ENCODE results near the gene TIMP2. TPM values are rescaled to one million over a fixed set of nuclear protein-coding genes. Genes with fewer than 3 reads are reported as not detected.

TIMP2 gene
- total and polyA plus RNA-seq, 2 experiments from 2014 or later: 10.6 to 22.5 TPM

GRCh38 chr17:78806451-78806850 is 118.7 kb downstream of the TIMP2 start:
- Mint-ChIP-seq H3K27me3 (ENCODE audit: insufficient read depth, low read depth, poor library complexity) (peaks cover 2% of the 10 kb centered on the region), H3K4me3 (no peak overlapping the region), H3K4me1 (no peaks in the 10 kb centered on the region), H3K27ac (no peak overlapping the region; the same call in 1 of the 2 replicates), H3K36me3 (ENCODE audit: low read depth) (peaks cover 86% of the 10 kb centered on the region), H3K9me3 (no peaks in the 10 kb centered on the region; the same call in 2 of the 3 replicates)
- no peak for TF ChIP-seq STAT1 (IDR thresholded peaks at IDR 0.05; ENCODE audit: unreplicated experiment)
- TF ChIP-seq REST (IDR thresholded peaks at IDR 0.05; ENCODE audit: unreplicated experiment): no peak
- TF ChIP-seq EZH2 (IDR thresholded peaks at IDR 0.05; ENCODE audit: low read depth, unreplicated experiment): no peak
- TF ChIP-seq JUNB (IDR thresholded peaks at IDR 0.05; ENCODE audit: unreplicated experiment): no peak
- TF ChIP-seq POLR2AphosphoS5 (IDR thresholded peaks at IDR 0.05; ENCODE audit: low read depth): no peak
- no peak for TF ChIP-seq ETS1 (IDR thresholded peaks at IDR 0.05)
- no peak for TF ChIP-seq EZH2phosphoT487 (IDR thresholded peaks at IDR 0.05; ENCODE audit: unreplicated experiment)
- TF ChIP-seq NANOG (IDR thresholded peaks at IDR 0.05; ENCODE audit: borderline replicate concordance): no peak
- H3K36me3 ChIP-seq (ENCODE audit: insufficient read depth): peaks cover 47% of the 10 kb centered on the region
- no peak overlapping the region for H2AFZ ChIP-seq
- H4K20me1 ChIP-seq (replicated peaks; ENCODE audit: insufficient read depth): peaks cover 22% of the 10 kb centered on the region
- H3K4me2 ChIP-seq: no peak overlapping the region
- no peak overlapping the region for H3K4me3 ChIP-seq
- no peaks in the 10 kb centered on the region for H3F3A ChIP-seq (replicated peaks; ENCODE audit: low read depth)
- H3K27me3 ChIP-seq (ENCODE audit: insufficient read depth): no peaks in the 10 kb centered on the region
- H3K27ac ChIP-seq (ENCODE audit: low read depth): no peak overlapping the region
- peaks cover 3% of the 10 kb centered on the region; the same call in 1 of the 2 replicates for H3K79me2 ChIP-seq (replicated peaks; ENCODE audit: insufficient read depth)
- ATAC-seq: no peak; the same call in 2 of the 3 replicates
- no peak for DNase-seq (ENCODE audit: low spot score)
- H3K4me1 ChIP-seq (ENCODE audit: insufficient read depth): no peaks in the 10 kb centered on the region
- H3K9me2 ChIP-seq (ENCODE audit: insufficient read depth): no peaks in the 10 kb centered on the region

- DNase-seq (ENCODE audit: low spot score): no peak
- no peaks in the 10 kb centered on the region for H3K4me1 ChIP-seq (ENCODE audit: insufficient read depth)
- no peaks in the 10 kb centered on the region; the same call in 2 of the 3 replicates for H3K9me3 Mint-ChIP-seq
- H3K27ac Mint-ChIP-seq: peak overlapping the region; percentile 39
- H3K4me3 Mint-ChIP-seq: no peak overlapping the region
- peaks cover 84% of the 10 kb centered on the region for H3K36me3 Mint-ChIP-seq (ENCODE audit: low read depth)
- no peak overlapping the region for H2AFZ ChIP-seq
- H3F3A ChIP-seq (replicated peaks; ENCODE audit: low read depth): no peaks in the 10 kb centered on the region
- H3K27me3 Mint-ChIP-seq (ENCODE audit: insufficient read depth, low read depth, poor library complexity): peaks cover 5% of the 10 kb centered on the region
- no peak for ATAC-seq
- H3K4me1 Mint-ChIP-seq: no peaks in the 10 kb centered on the region
- no peak overlapping the region for H3K4me2 ChIP-seq
- peaks cover 41% of the 10 kb centered on the region for H3K36me3 ChIP-seq (ENCODE audit: insufficient read depth)
- H3K27me3 ChIP-seq (ENCODE audit: insufficient read depth): no peaks in the 10 kb centered on the region
- no peaks in the 10 kb centered on the region for H3K9me2 ChIP-seq (ENCODE audit: insufficient read depth)
- H4K20me1 ChIP-seq (replicated peaks; ENCODE audit: insufficient read depth): peaks cover 22% of the 10 kb centered on the region
- no peak overlapping the region for H3K4me3 ChIP-seq
- H3K27ac ChIP-seq (ENCODE audit: low read depth): no peak overlapping the region
- no peaks in the 10 kb centered on the region; the same call in 1 of the 2 replicates for H3K79me2 ChIP-seq (replicated peaks; ENCODE audit: insufficient read depth)
- TF ChIP-seq NANOG (IDR thresholded peaks at IDR 0.05; ENCODE audit: borderline replicate concordance) (no peak), REST (IDR thresholded peaks at IDR 0.05; ENCODE audit: unreplicated experiment) (no peak)
These were observed 119.9 kb downstream of the TIMP2 start for GRCh38 chr17:78805301-78805700.

Data from GM23338 (cell line).